Chondrocyte (in vitro differentiated cells): ENCODE results near the gene SUMO3. TPM values are rescaled to one million over a fixed set of nuclear protein-coding genes. Genes with fewer than 3 reads are reported as not detected.

Experiments
- DNase-seq: peaks from one replicate; pipeline ENCODE4 v3.0.0; 2021; ENCODE audit warnings: mixed read lengths, low spot score
- H3K27ac Mint-ChIP-seq: one replicate; pipeline ENCODE4 v1.8.0; 2021; ENCODE audit warnings: mild to moderate bottlenecking, moderate library complexity, mixed read lengths; ENCODE audit not compliant: unreplicated experiment
- H3K27me3 Mint-ChIP-seq: 2 replicates; pipeline ENCODE4 v1.8.0; 2021; ENCODE audit warnings: low read depth, mixed read lengths
- H3K36me3 Mint-ChIP-seq: 2 replicates; pipeline ENCODE4 v1.8.0; 2021; ENCODE audit warnings: low read depth, mixed read lengths
- H3K4me1 Mint-ChIP-seq: 2 replicates; pipeline ENCODE4 v1.8.0; 2021; ENCODE audit warnings: low read depth, mild to moderate bottlenecking, mixed read lengths
- H3K4me3 Mint-ChIP-seq: one replicate; pipeline ENCODE4 v1.8.0; 2021; ENCODE audit warnings: mild to moderate bottlenecking, moderate library complexity, mixed read lengths; ENCODE audit not compliant: unreplicated experiment
- H3K9me3 Mint-ChIP-seq: 2 replicates; pipeline ENCODE4 v1.8.0; 2021; ENCODE audit warnings: low read depth, mixed read lengths
- total RNA-seq: library from RNA; stranded (reverse); gene quantifications from 3 replicates; pipeline ENCODE4 v1.2.1, GENCODE V29; 2021
- TF ChIP-seq, protein P1 (sequence below): fragments of 200-600 bp; sonication (generic); IDR thresholded peaks from 2 replicates; pipeline ENCODE4 v1.5.0; 2021; ENCODE audit warnings: antibody characterized with exemption, mild to moderate bottlenecking, moderate library complexity

SUMO3 gene
- total RNA-seq, 1 donor from 2014 or later = 51.3 TPM

- no peak overlapping the region for H3K27ac Mint-ChIP-seq
- TF ChIP-seq, protein P1, sequence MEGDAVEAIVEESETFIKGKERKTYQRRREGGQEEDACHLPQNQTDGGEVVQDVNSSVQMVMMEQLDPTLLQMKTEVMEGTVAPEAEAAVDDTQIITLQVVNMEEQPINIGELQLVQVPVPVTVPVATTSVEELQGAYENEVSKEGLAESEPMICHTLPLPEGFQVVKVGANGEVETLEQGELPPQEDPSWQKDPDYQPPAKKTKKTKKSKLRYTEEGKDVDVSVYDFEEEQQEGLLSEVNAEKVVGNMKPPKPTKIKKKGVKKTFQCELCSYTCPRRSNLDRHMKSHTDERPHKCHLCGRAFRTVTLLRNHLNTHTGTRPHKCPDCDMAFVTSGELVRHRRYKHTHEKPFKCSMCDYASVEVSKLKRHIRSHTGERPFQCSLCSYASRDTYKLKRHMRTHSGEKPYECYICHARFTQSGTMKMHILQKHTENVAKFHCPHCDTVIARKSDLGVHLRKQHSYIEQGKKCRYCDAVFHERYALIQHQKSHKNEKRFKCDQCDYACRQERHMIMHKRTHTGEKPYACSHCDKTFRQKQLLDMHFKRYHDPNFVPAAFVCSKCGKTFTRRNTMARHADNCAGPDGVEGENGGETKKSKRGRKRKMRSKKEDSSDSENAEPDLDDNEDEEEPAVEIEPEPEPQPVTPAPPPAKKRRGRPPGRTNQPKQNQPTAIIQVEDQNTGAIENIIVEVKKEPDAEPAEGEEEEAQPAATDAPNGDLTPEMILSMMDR = no peak
These were observed 12.6 kb downstream of the SUMO3 start for GRCh38 chr21:44805226-44805625.

GRCh38 chr21:44804762-44805161, 13.1 kb downstream of the SUMO3 start:
- TF ChIP-seq, protein P1 = no peak
- Mint-ChIP-seq H3K4me1 (peaks cover 22% of the 10 kb centered on the region), H3K27me3 (no peaks in the 10 kb centered on the region), H3K27ac (no peak overlapping the region), H3K36me3 (peaks cover 18% of the 10 kb centered on the region), H3K9me3 (no peaks in the 10 kb centered on the region), H3K4me3 (no peak overlapping the region)
- no peak for DNase-seq

More at GRCh38 chr21:44805226-44805625, 12.6 kb downstream of the SUMO3 start:
- Mint-ChIP-seq H3K4me1 (peaks cover 17% of the 10 kb centered on the region), H3K36me3 (peaks cover 22% of the 10 kb centered on the region), H3K4me3 (no peak overlapping the region), H3K27me3 (no peaks in the 10 kb centered on the region), H3K9me3 (no peaks in the 10 kb centered on the region)
- no peak for DNase-seq

GRCh38 chr21:44803651-44804050, 14.2 kb downstream of the SUMO3 start:
- TF ChIP-seq, protein P1 = no peak
- no peaks in the 10 kb centered on the region for H3K9me3 Mint-ChIP-seq
- H3K27me3 Mint-ChIP-seq = no peaks in the 10 kb centered on the region
- DNase-seq = no peak
- no peak overlapping the region for H3K27ac Mint-ChIP-seq
- H3K4me3 Mint-ChIP-seq = no peak overlapping the region
- H3K36me3 Mint-ChIP-seq = peaks cover 13% of the 10 kb centered on the region
- H3K4me1 Mint-ChIP-seq = peaks cover 29% of the 10 kb centered on the region

- Mint-ChIP-seq H3K27ac (peak overlapping the region; percentile 61), H3K36me3 (peaks cover 12% of the 10 kb centered on the region), H3K27me3 (no peaks in the 10 kb centered on the region), H3K4me1 (peaks cover 29% of the 10 kb centered on the region), H3K9me3 (no peaks in the 10 kb centered on the region), H3K4me3 (peak overlapping the region; percentile 94)
- DNase-seq = no peak
- TF ChIP-seq, protein P1 = no peak
These were observed 15.3 kb downstream of the SUMO3 start for GRCh38 chr21:44802396-44803153.

- H3K4me1 Mint-ChIP-seq = peaks cover 31% of the 10 kb centered on the region
- H3K27ac Mint-ChIP-seq = peak within 1 kb of the TSS; percentile 93
- H3K36me3 Mint-ChIP-seq = peaks cover 8% of the 10 kb centered on the region
- DNase-seq = no peak
- TF ChIP-seq, protein P1 = no peak
- no peaks in the 10 kb centered on the region for H3K27me3 Mint-ChIP-seq
- peak within 1 kb of the TSS; percentile 94 for H3K4me3 Mint-ChIP-seq
- H3K9me3 Mint-ChIP-seq = no peaks in the 10 kb centered on the region
These were observed 16.1 kb downstream of the SUMO3 start, which contains the start of gene UBE2G2 for GRCh38 chr21:44801468-44802395. TSS of gene UBE2G2 (minus strand) at chr21:44801820. CDS start at chr21:44801748, 72 bp downstream.
